SK-N-SH (cell line): ENCODE results near the gene TRIM10. TPM values are rescaled to one million over a fixed set of nuclear protein-coding genes. Genes with fewer than 3 reads are reported as not detected.

Experiments
- CTCF ChIA-PET: fragments of 300-600, 350-600 bp; formaldehyde crosslinking; extraction: SDS; loops from one replicate; lab custom pipeline; 2021; lab: Yijun Ruan, JAX
- POLR2A ChIA-PET: fragments of 350-600 bp; sonication (Branson Sonifier 250); formaldehyde crosslinking; extraction: SDS; loops from one replicate; lab custom pipeline; 2020; ENCODE audit warnings: antibody characterized with exemption, inconsistent platforms; lab: Yijun Ruan, JAX
- DNase-seq: peaks from one replicate; pipeline ENCODE4 v3.0.0; 2012
- H2AFZ ChIP-seq: fragments of 200-600 bp; sonication (generic); 2 replicates; pipeline ENCODE4 v1.8.1; 2016; ENCODE audit warnings: antibody characterized with exemption, mild to moderate bottlenecking, low read depth
- H3F3A ChIP-seq: fragments of 200-600 bp; sonication (generic); replicated peaks from 2 replicates; pipeline ENCODE3; 2016; ENCODE audit warnings: antibody characterized with exemption, mild to moderate bottlenecking; ENCODE audit not compliant: insufficient read depth
- H3K27ac ChIP-seq, 2 experiments: fragments of 200-500 bp in 1 of 2; fragments of 200-600 bp in 1 of 2; sonication (Bioruptor generic) in 1 of 2; sonication (generic), shearing (Covaris generic) in 1 of 2; 2 replicates each; pipeline versions ENCODE4 v1.5.1 to v1.6.1; 2014 to 2016; ENCODE audit warnings: low read depth in 2 of 2, inconsistent platforms in 1 of 2, low read length in 1 of 2, mild to moderate bottlenecking in 1 of 2, mixed read lengths in 1 of 2
- H3K27me3 ChIP-seq: fragments of 200-600 bp; sonication (generic), shearing (Covaris generic); 2 replicates; pipeline ENCODE4 v1.6.1; 2016; ENCODE audit warnings: mixed run types; ENCODE audit not compliant: insufficient read depth
- H3K36me3 ChIP-seq, 2 experiments: fragments of 200-500 bp in 1 of 2; fragments of 200-600 bp in 1 of 2; sonication (Bioruptor generic) in 1 of 2; sonication (generic) in 1 of 2; replicated peaks in 1 of 2; 2 replicates each; pipeline versions ENCODE3 to v1.5.1; 2014 to 2016; ENCODE audit warnings: low read length in 1 of 2, mild to moderate bottlenecking in 1 of 2; ENCODE audit not compliant: insufficient read depth in 2 of 2, control insufficient read depth in 1 of 2
- H3K4me1 ChIP-seq, 2 experiments: fragments of 200-500 bp in 1 of 2; fragments of 200-600 bp in 1 of 2; sonication (Bioruptor generic) in 1 of 2; sonication (generic), shearing (Covaris generic) in 1 of 2; 2 replicates each; pipeline versions ENCODE4 v1.5.1 to v1.6.1; 2014 to 2016; ENCODE audit warnings: low read depth in 1 of 2, low read length in 1 of 2, mixed run types in 1 of 2; ENCODE audit not compliant: insufficient read depth in 2 of 2, control insufficient read depth in 1 of 2
- H3K4me2 ChIP-seq: fragments of 200-600 bp; sonication (generic), shearing (Covaris generic); 2 replicates; pipeline ENCODE4 v1.6.1; 2017; ENCODE audit warnings: mixed run types
- H3K4me3 ChIP-seq, 2 experiments: fragments of 200-500 bp in 1 of 2; fragments of 200-600 bp in 1 of 2; sonication (Bioruptor generic) in 1 of 2; sonication (generic), shearing (Covaris generic) in 1 of 2; 2 replicates each; pipeline versions ENCODE4 v1.5.1 to v1.8.1; 2014 to 2016; ENCODE audit warnings: low read depth in 2 of 2, inconsistent platforms in 1 of 2, low read length in 1 of 2, mild to moderate bottlenecking in 1 of 2, mixed read lengths in 1 of 2, moderate library complexity in 1 of 2
- H3K79me2 ChIP-seq: fragments of 200-600 bp; sonication (generic); 2 replicates; pipeline ENCODE4 v1.8.1; 2017; ENCODE audit warnings: mild to moderate bottlenecking; ENCODE audit not compliant: insufficient read depth
- H3K9ac ChIP-seq: fragments of 200-600 bp; sonication (generic); 2 replicates; pipeline ENCODE4 v1.6.1; 2017; ENCODE audit warnings: mixed run types
- H3K9me2 ChIP-seq: fragments of 200-600 bp; sonication (generic); 2 replicates; pipeline ENCODE4 v1.6.1; 2017; ENCODE audit warnings: mixed run types
- H3K9me3 ChIP-seq: fragments of 200-600 bp; sonication (generic); 2 replicates; pipeline ENCODE4 v1.6.1; 2017; ENCODE audit warnings: mixed run types, mild to moderate bottlenecking, moderate library complexity
- H4K20me1 ChIP-seq: fragments of 200-600 bp; sonication (generic); 2 replicates; pipeline ENCODE4 v1.6.1; 2017; ENCODE audit warnings: mild to moderate bottlenecking, mixed run types; ENCODE audit not compliant: insufficient read depth
- CHD2 ChIP-seq: fragments of 150-350 bp; IDR thresholded peaks from 2 replicates; pipeline ENCODE4 v1.6.1; 2018; ENCODE audit warnings: low read length; ENCODE audit not compliant: partially characterized antibody
- ELF1 ChIP-seq: IDR thresholded peaks from 2 replicates; pipeline ENCODE4 v1.4.0; 2012
- GABPA ChIP-seq: IDR thresholded peaks from 2 replicates; pipeline ENCODE4 v1.4.0; 2012; ENCODE audit warnings: low read depth, mild to moderate bottlenecking
- GATA2 ChIP-seq: sonication (generic); formaldehyde crosslinking; IDR thresholded peaks from 2 replicates; pipeline ENCODE4 v1.5.0; 2020; ENCODE audit warnings: mild to moderate bottlenecking, missing genetic modification reagents
- MAX ChIP-seq: IDR thresholded peaks from 2 replicates; pipeline ENCODE4 v1.4.0; 2012; ENCODE audit warnings: low read depth
- REST ChIP-seq: IDR thresholded peaks from 2 replicates; pipeline ENCODE4 v1.6.1; 2012; ENCODE audit warnings: mild to moderate bottlenecking, low read depth, low read length, moderate library complexity
- RFX5 ChIP-seq: IDR thresholded peaks from 2 replicates; pipeline ENCODE4 v1.6.1; 2012; ENCODE audit warnings: mild to moderate bottlenecking, improper control_type of control experiment, low read length
- RXRA ChIP-seq: IDR thresholded peaks from 2 replicates; pipeline ENCODE4 v1.4.0; 2012; ENCODE audit warnings: low read depth, mild to moderate bottlenecking, borderline replicate concordance
- TAF1 ChIP-seq: IDR thresholded peaks from 2 replicates; pipeline ENCODE4 v1.6.1; 2012; ENCODE audit warnings: low read depth, mild to moderate bottlenecking, low read length, moderate library complexity, borderline replicate concordance
- TCF12 ChIP-seq: IDR thresholded peaks from 2 replicates; pipeline ENCODE4 v1.4.0; 2012
- USF2 ChIP-seq: fragments of 150-350 bp; IDR thresholded peaks from 2 replicates; pipeline ENCODE4 v1.6.1; 2017; ENCODE audit warnings: antibody characterized with exemption, low read length, low read depth, borderline replicate concordance
- ZBTB33 ChIP-seq: IDR thresholded peaks from 2 replicates; pipeline ENCODE4 v1.4.0; 2012; ENCODE audit warnings: low read depth, borderline replicate concordance
- WGBS: methylation state at CpG from one replicate; pipeline ENCODE4 v1.1.6; 2017; ENCODE audit warnings: low lambda C conversion rate; 5-methylcytosine and 5-hydroxymethylcytosine counted together
- polyA plus RNA-seq, 3 experiments: library from polyadenylated mRNA; depleted of rRNA; stranded (reverse); fragments of >200 nt; gene quantifications; 2 replicates each; pipeline ENCODE4 v1.2.3, GENCODE V29; 2012

The TRIM10 gene
- polyA plus RNA-seq, 1 of the 3 experiments (the other 2 are of a cell fraction), result not detected

GRCh38 chr6:30196376-30196775 lies 35.4 kb upstream of the TRIM10 start:
- DNase-seq, result no peak
- peaks cover 11% of the 10 kb centered on the region; the same call in 1 of the 2 replicates for H3K79me2 ChIP-seq
- H4K20me1 ChIP-seq, result no peaks in the 10 kb centered on the region
- H3K4me1 ChIP-seq, result no peaks in the 10 kb centered on the region; a peak in 1 of 4 replicates
- no peaks in the 10 kb centered on the region for H3K27me3 ChIP-seq
- no peaks in the 10 kb centered on the region for H3F3A ChIP-seq
- 96% methylated on average over 8 of the region's 12 CpGs for WGBS
- H2AFZ ChIP-seq, result no peak overlapping the region
- ChIA-PET POLR2A (interaction anchor here (1.3 kb wide), 1 partner anchor 12 kb away, joined by 3 read pairs; no protein-coding TSS in a partner anchor), CTCF (interaction anchor here (1.4 kb wide), 1 partner anchor 15 kb away, joined by 3 read pairs; no protein-coding TSS in a partner anchor)
- TF ChIP-seq CHD2 (no peak), TCF12 (no peak), GABPA (no peak), REST (no peak), RFX5 (no peak), TAF1 (no peak), USF2 (no peak), ZBTB33 (no peak)
- H3K9me3 ChIP-seq, result no peaks in the 10 kb centered on the region
- H3K4me2 ChIP-seq, result no peak overlapping the region
- H3K4me3 ChIP-seq, result no peak overlapping the region
- peaks cover 34 to 50% of the 10 kb centered on the region in 2 experiments for H3K36me3 ChIP-seq
- H3K27ac ChIP-seq, result no peak overlapping the region
- no peak overlapping the region for H3K9ac ChIP-seq
- no peaks in the 10 kb centered on the region for H3K9me2 ChIP-seq

GRCh38 chr6:30195951-30196350 lies 34.9 kb upstream of the TRIM10 start:
- H3K36me3 ChIP-seq, result peaks cover 34 to 52% of the 10 kb centered on the region in 2 experiments
- CTCF ChIA-PET, result interaction anchor here (1.4 kb wide), 1 partner anchor 15 kb away, joined by 3 read pairs; no protein-coding TSS in a partner anchor
- H3K9me3 ChIP-seq, result no peaks in the 10 kb centered on the region

More at GRCh38 chr6:30195951-30196350, 34.9 kb upstream of the TRIM10 start:
- Histone ChIP-seq H3K4me1 (no peaks in the 10 kb centered on the region; a peak in 1 of 4 replicates), H3K4me3 (no peak overlapping the region), H3F3A (no peaks in the 10 kb centered on the region), H3K27ac (no peak overlapping the region), H3K27me3 (no peaks in the 10 kb centered on the region), H3K4me2 (no peak overlapping the region), H4K20me1 (no peaks in the 10 kb centered on the region), H3K9me2 (no peaks in the 10 kb centered on the region), H3K79me2 (peaks cover 7% of the 10 kb centered on the region; the same call in 1 of the 2 replicates), H3K9ac (no peak overlapping the region), H2AFZ (no peak overlapping the region)
- TF ChIP-seq RXRA, result no peak
- TF ChIP-seq ELF1, result no peak
- TF ChIP-seq TCF12, result no peak
- TF ChIP-seq CHD2, result no peak
- TF ChIP-seq REST, result no peak
- no peak for TF ChIP-seq GATA2 (CRISPR knock-in tag)
- no peak for TF ChIP-seq MAX
- no peak for DNase-seq
- 73% methylated on average over 1 of the region's 1 CpG for WGBS
- POLR2A ChIA-PET, result interaction anchor here (1.3 kb wide), 1 partner anchor 12 kb away, joined by 3 read pairs; no protein-coding TSS in a partner anchor
